Activated T-helper 1 cell treated with anti-CD3 and anti-CD28 coated beads, Interleukin-12 subunit alpha, Interleukin-12 subunit beta, Interleukin-2, Interleukin-4 antibody, amounts not matched to agents 30 ng/mL and 10 ng/mL and 1 ng/mL, durations not matched to agents 14 hours and 24 hours and 36 hours (primary cell): ENCODE measurements around the gene TMEM219. TPM values are rescaled to one million over a fixed set of nuclear protein-coding genes. Genes with fewer than 3 reads are reported as not detected.
A peak's percentile ranks its signal among the peaks of the same experiment; 100 is the strongest.

Source experiments
- DNase-seq: peaks from one replicate; pipeline ENCODE4 v3.0.0; 2021; ENCODE audit warnings: low spot score
- H3K27ac Mint-ChIP-seq: one replicate; pipeline ENCODE4 v1.8.0; 2021; ENCODE audit warnings: mild to moderate bottlenecking, mixed read lengths
- H3K27me3 Mint-ChIP-seq: one replicate; pipeline ENCODE4 v1.8.0; 2022; ENCODE audit warnings: mild to moderate bottlenecking, moderate library complexity, mixed read lengths; ENCODE audit not compliant: insufficient read depth
- H3K36me3 Mint-ChIP-seq: one replicate; pipeline ENCODE4 v1.8.0; 2021; ENCODE audit warnings: low read depth, mixed read lengths
- H3K4me1 Mint-ChIP-seq: one replicate; pipeline ENCODE4 v1.8.0; 2021; ENCODE audit warnings: low read depth, mixed read lengths
- H3K4me3 Mint-ChIP-seq: one replicate; pipeline ENCODE4 v1.8.0; 2021; ENCODE audit warnings: mild to moderate bottlenecking, moderate library complexity, mixed read lengths
- H3K9me3 Mint-ChIP-seq: one replicate; pipeline ENCODE4 v1.8.0; 2021; ENCODE audit warnings: mixed read lengths
- intact Hi-C: fragments of 100-400 bp; cut with micrococcal nuclease; formaldehyde crosslinking; loops from one replicate; pipeline ENCODE4 v1.15.1; 2024
- total RNA-seq: library from RNA; stranded (reverse); gene quantifications from 2 replicates; pipeline ENCODE4 v1.2.3, GENCODE V29; 2022

Gene TMEM219
- total RNA-seq, 1 donor from 2014 or later, result 43.7 TPM

DNA sequence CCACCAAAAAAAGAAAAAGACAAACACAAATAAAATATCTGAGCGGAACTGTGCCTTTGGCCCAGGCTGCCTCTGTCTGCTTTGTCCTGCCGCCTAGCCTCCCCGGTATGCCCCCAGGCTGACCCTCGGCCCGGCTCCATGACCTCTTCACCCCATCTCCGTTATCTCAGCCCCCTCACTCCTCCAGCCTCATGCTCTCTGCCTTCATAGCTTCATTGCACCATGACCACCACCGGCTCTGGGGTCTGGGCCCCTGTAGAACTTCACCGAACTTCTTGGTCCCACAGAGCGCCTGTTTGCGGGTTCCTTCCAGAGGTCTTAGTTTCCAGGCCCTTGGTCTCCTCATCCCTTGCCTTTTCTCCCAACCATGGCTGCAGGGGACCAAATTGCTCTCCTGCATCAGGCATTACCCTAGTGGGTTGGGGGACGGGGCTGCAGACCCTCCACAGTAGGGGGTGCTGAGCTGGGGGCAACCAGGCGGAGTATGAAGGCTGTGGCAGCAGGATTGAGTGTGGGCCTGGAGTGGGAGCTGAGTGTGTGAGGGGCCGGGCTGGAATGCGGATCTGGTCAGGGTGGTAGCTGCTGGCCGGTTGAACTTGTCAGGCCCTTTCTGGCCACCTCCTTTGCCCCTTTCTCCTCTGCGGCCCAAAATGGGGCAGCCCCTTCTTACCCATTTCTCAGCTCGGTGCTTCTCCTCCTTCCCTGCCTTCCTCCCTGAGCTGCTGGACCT lies 26.6 kb downstream of the TMEM219 start:
- no peak overlapping the region for H3K4me3 Mint-ChIP-seq
- no peak for DNase-seq
- no peaks in the 10 kb centered on the region for H3K27me3 Mint-ChIP-seq
- no peak overlapping the region for H3K27ac Mint-ChIP-seq
- H3K4me1 Mint-ChIP-seq, result no peaks in the 10 kb centered on the region
- peaks cover 52% of the 10 kb centered on the region for H3K36me3 Mint-ChIP-seq
- intact Hi-C loops, result no loop called here
- no peaks in the 10 kb centered on the region for H3K9me3 Mint-ChIP-seq

GRCh38 chr16:29989111-29989858 lies 27.4 kb downstream of the TMEM219 start:
- Mint-ChIP-seq H3K36me3 (peaks cover 50% of the 10 kb centered on the region), H3K27me3 (no peaks in the 10 kb centered on the region), H3K9me3 (no peaks in the 10 kb centered on the region), H3K27ac (no peak overlapping the region), H3K4me1 (peaks cover 6% of the 10 kb centered on the region), H3K4me3 (no peak overlapping the region)
- intact Hi-C loops, result no loop called here
- no peak for DNase-seq

DNA sequence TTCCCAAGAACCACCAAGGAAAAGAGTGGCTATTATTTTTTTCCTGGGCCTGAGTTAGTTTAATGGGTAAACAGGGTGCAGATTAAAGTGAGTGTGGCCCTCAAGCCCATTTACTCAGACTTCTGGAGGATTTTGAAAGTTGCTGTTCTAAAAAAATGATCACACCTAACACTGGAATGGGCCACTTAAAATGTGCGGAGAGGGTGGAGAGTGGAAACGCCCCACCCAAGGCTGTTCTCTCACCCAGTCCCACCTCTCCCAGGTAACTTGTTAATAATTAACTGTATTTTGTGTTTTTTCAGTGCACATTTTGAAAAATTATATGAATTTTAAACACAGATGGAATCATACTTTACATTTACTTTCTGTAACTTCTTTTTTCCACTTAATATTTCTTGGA lies 28.2 kb downstream of the TMEM219 start:
- DNase-seq, result no peak
- Mint-ChIP-seq H3K36me3 (peaks cover 50% of the 10 kb centered on the region), H3K4me1 (peaks cover 13% of the 10 kb centered on the region), H3K9me3 (no peaks in the 10 kb centered on the region), H3K4me3 (no peak overlapping the region), H3K27ac (no peak overlapping the region), H3K27me3 (no peaks in the 10 kb centered on the region)
- intact Hi-C loops, result loop anchor here (10.0 kb wide), 1 partner anchor 385 kb away; the partner anchor contains the start of genes MYL11 and TBC1D10B

DNA sequence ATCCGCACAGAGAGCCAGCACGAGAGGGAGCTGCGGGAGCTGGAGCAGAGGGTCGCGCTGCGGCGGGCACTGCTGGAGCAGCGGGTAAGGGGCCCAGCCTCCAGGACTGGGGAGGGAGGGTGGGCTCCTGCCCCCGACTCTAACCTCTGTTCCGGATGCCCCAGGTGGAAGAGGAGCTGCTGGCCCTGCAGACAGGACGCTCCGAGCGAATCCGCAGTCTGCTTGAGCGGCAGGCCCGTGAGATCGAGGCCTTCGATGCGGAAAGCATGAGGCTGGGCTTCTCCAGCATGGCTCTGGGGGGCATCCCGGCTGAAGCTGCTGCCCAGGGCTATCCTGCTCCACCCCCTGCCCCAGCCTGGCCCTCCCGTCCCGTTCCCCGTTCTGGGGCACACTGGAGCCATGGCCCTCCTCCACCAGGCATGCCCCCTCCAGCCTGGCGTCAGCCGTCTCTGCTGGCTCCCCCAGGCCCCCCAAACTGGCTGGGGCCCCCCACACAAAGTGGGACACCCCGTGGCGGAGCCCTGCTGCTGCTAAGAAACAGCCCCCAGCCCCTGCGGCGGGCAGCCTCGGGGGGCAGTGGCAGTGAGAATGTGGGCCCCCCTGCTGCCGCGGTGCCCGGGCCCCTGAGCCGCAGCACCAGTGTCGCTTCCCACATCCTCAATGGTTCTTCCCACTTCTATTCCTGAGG lies 29.1 kb downstream of the TMEM219 start:
- DNase-seq, result no peak
- intact Hi-C loops, result loop anchor here (10.0 kb wide), 1 partner anchor 384 kb away; the partner anchor contains the start of genes MYL11 and TBC1D10B
- Mint-ChIP-seq H3K9me3 (no peaks in the 10 kb centered on the region), H3K27ac (no peak overlapping the region), H3K4me1 (peaks cover 13% of the 10 kb centered on the region), H3K4me3 (no peak overlapping the region), H3K36me3 (peaks cover 46% of the 10 kb centered on the region), H3K27me3 (no peaks in the 10 kb centered on the region)

DNA sequence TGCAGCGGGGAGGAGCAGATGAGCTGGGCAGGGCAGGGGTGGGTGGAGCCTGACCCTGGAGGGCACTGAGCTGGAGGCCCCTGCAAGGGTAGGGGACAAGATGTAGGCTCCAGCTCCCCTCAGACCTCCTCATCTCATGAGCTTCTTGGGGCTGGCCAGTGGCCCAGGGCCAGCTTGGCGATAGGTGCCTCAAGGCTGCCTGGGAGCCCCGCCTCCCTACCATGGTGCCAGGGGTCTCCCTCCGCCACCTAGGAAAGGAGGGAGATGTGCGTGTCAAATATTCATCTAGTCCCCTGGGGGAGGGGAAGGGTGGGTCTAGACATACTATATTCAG lies 29.7 kb downstream of the TMEM219 start:
- H3K4me1 Mint-ChIP-seq, result peaks cover 15% of the 10 kb centered on the region
- H3K9me3 Mint-ChIP-seq, result no peaks in the 10 kb centered on the region
- H3K27ac Mint-ChIP-seq, result no peak overlapping the region
- peaks cover 48% of the 10 kb centered on the region for H3K36me3 Mint-ChIP-seq
- intact Hi-C loops, result loop anchor here (10.0 kb wide), 1 partner anchor 383 kb away; the partner anchor contains the start of genes MYL11 and TBC1D10B
- DNase-seq, result no peak
- no peak overlapping the region for H3K4me3 Mint-ChIP-seq
- H3K27me3 Mint-ChIP-seq, result no peaks in the 10 kb centered on the region

- no peak for DNase-seq
- intact Hi-C loops, result loop anchor here (10.0 kb wide), 1 partner anchor 382 kb away; the partner anchor contains the start of genes MYL11 and TBC1D10B
- Mint-ChIP-seq H3K4me1 (peaks cover 21% of the 10 kb centered on the region), H3K27me3 (no peaks in the 10 kb centered on the region), H3K4me3 (no peak overlapping the region), H3K9me3 (no peaks in the 10 kb centered on the region), H3K36me3 (peaks cover 51% of the 10 kb centered on the region), H3K27ac (no peak overlapping the region)
These were observed 30.6 kb downstream of the TMEM219 start for GRCh38 chr16:29992344-29992967.

DNA sequence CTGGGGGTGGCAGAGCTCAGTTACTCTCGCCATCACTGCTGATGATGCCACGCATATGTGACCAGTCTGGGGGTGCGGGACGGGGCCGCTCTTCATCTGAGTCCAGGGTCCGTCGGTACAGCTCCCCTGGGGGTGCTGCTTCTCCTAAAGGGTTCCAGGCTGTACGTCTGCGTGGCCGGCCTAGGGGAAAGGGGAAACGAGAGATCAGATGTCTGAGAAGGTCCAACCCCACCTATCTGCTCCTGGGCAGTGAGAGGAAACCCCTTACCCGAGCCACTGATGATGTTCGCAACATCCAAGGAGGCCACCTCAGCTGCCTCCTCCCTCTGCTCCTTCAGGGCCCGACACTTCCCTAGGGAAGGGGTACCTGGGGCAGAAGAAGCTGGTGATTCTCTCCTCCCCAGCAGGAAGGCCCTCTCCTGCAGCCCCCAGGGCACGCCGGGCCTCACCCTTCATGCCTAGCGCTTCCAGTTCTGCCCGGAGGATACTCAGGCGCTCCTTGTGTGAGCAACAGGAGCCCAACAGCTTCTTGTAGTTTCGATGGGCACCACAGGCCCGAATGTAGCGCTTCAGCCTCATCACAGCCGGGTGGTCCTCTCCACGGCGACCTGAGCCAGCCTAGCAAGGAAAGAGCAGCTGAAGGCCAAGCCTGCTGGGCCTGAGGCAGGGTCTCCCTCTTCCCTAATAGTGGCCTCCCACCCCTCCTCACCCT lies 31.5 kb downstream of the TMEM219 start:
- peaks cover 54% of the 10 kb centered on the region for H3K36me3 Mint-ChIP-seq

DNA sequence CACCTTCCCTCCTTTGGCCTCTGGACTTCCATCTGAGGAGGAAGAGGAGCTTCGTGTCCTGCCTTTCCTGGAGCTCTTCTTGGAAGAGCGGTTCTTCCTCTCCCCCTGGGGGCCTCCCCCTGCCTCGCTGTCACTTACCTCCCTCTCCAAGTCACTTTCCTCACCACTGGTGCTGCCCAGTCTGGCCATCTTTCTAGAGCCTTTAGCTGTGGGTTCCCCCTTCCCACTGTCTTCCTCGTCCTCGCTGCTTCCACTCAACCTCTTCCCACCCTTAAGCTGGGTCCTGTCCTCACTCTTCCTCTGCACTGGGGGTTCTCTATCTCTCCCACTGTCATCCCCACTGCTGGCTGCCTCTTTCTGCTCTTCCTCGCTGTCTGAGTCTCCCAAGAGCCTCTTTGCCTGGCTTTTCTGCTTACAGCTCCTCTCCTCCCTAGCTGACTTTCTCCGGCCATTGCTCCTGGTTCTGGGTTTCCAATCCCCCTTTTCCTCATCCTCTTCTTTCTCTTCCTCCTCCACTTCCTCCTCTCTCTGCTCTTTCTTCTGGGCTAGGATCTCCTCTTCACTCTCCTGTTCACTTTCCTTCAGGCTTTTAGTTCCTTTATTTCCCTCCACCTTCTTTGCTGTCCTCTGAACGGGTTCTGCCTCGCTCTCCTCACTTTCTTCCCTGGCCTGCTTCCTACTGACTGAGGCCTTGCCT lies 32.2 kb downstream of the TMEM219 start:
- Mint-ChIP-seq H3K36me3 (peaks cover 53% of the 10 kb centered on the region), H3K4me3 (peak overlapping the region; percentile 98), H3K4me1 (peaks cover 31% of the 10 kb centered on the region), H3K27me3 (no peaks in the 10 kb centered on the region), H3K9me3 (no peaks in the 10 kb centered on the region), H3K27ac (peak overlapping the region; percentile 96)
- no peak for DNase-seq
- intact Hi-C loops, result loop anchor here (10.0 kb wide), 1 partner anchor 381 kb away; the partner anchor contains the start of genes MYL11 and TBC1D10B

More for the DNA sequence above, 31.5 kb downstream of the TMEM219 start:
- Mint-ChIP-seq H3K27me3 (no peaks in the 10 kb centered on the region), H3K27ac (no peak overlapping the region), H3K4me1 (peaks cover 26% of the 10 kb centered on the region), H3K4me3 (peak overlapping the region; percentile 98), H3K9me3 (no peaks in the 10 kb centered on the region)
- intact Hi-C loops, result loop anchor here (10.0 kb wide), 1 partner anchor 381 kb away; the partner anchor contains the start of genes MYL11 and TBC1D10B
- DNase-seq, result no peak

GRCh38 chr16:29994600-29995323 lies 32.9 kb downstream of the TMEM219 start:
- H3K4me1 Mint-ChIP-seq, result peaks cover 38% of the 10 kb centered on the region
- intact Hi-C loops, result loop anchor here (10.0 kb wide), 1 partner anchor 380 kb away; the partner anchor contains the start of genes MYL11 and TBC1D10B
- peak; percentile 70 for DNase-seq
- H3K4me3 Mint-ChIP-seq, result peak overlapping the region; percentile 98
- no peaks in the 10 kb centered on the region for H3K27me3 Mint-ChIP-seq
- H3K36me3 Mint-ChIP-seq, result peaks cover 52% of the 10 kb centered on the region
- H3K9me3 Mint-ChIP-seq, result no peaks in the 10 kb centered on the region
- H3K27ac Mint-ChIP-seq, result peak overlapping the region; percentile 96

- no peaks in the 10 kb centered on the region for H3K9me3 Mint-ChIP-seq
- H3K27ac Mint-ChIP-seq, result peak within 1 kb of the TSS; percentile 96
- peak within 1 kb of the TSS; percentile 98 for H3K4me3 Mint-ChIP-seq
- DNase-seq, result peak; percentile 85
- H3K36me3 Mint-ChIP-seq, result peaks cover 53% of the 10 kb centered on the region
- intact Hi-C loops, result loop anchor here (10.0 kb wide), 1 partner anchor 379 kb away; the partner anchor contains the start of genes MYL11 and TBC1D10B
- H3K27me3 Mint-ChIP-seq, result no peaks in the 10 kb centered on the region
- H3K4me1 Mint-ChIP-seq, result peaks cover 39% of the 10 kb centered on the region
These were observed 33.5 kb downstream of the TMEM219 start, which contains the start of gene HIRIP3 for GRCh38 chr16:29995324-29995910. Gene HIRIP3, minus strand, starts transcription at chr16:29995617. Its CDS starts 12 bp downstream, at chr16:29995605.
